Activated CD4-positive, alpha-beta T cell treated with anti-CD3 and anti-CD28 coated beads, Interleukin-2, amount 50 U/mL, for 1 hour (primary cell): Measurements from ENCODE around the gene TSPAN13.

ENCODE experiments used
- DNase-seq: peaks from one replicate; pipeline ENCODE4 v3.0.0-alpha.2; 2020

TSPAN13 gene

DNA sequence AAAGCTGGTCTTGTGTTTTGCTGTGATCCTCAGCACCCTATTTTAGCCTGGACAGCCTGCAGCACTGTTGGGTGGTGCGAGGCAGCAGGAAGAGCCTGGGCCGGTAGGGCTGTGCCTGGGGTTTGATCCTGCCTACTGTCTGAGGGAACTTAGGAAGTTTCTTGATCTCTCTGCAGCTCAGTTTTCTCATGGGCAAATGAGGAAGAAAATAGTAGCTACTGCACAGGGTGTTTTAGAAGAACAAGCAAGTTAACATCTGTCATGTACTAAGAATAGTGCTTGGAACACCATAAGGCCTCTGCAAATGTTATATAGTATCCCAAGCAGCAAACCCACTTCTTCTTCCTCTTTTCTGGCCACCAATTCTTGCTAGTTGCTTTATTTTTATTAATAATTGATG is 63.3 kb downstream of the TSPAN13 start:
- DNase-seq, result no peak

DNA sequence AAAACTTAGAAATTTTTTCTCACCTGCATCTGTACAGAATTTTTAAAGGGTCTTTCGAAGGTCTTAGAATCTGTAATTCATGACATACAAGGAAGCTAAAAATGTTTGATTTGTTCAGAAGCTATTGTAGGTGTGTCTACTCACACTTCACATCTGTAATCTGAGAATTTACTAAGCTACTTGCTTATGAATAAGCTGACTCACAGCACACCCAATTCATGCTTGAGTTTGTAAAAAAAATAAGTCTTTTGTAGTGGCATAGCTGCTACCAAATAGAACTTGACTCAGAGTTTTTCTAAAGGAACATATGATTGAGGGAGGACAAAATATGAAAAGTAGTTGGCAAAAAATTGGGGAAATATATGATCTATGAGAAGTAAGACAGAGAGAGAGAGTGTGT is 64.0 kb downstream of the TSPAN13 start:
- no peak for DNase-seq

DNA sequence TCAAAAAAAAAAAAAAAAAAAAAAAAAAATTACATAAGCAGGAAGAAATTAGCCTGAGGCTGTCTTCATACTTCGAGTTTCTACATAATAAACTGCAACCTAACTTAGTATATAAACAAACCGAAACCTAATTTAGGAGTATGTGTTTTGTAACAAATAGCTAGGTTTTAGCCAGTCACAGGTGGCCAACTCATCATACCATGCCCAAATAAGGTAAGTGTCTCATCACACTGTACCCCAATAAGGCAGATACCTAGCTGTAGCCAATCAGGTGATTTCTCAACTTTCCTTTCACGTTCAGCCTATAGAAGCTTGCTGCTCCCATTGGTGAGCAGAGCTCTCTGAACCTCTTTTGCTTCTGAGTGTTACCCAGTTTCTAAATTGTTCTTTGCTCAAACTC is 65.2 kb downstream of the TSPAN13 start:
- DNase-seq, result no peak

DNA sequence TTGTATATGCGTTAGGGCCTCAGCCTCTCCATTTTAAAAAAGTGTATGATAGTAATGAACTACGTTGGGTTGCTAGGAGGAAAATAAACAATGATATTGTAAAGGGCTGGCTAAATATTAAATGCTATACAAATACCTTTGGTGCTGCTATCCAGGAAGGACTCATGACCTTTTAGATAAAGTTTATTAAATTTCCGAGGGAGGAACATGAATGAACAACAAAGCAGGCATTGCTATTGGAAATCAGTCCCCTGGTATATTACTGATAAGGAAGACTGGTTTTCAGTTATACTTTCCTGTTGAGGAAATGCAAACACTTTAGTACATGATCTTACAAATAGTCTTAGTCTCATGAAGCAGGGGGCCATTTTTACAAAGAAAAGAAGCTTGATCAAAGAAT is 68.5 kb downstream of the TSPAN13 start:
- DNase-seq, result no peak

DNA sequence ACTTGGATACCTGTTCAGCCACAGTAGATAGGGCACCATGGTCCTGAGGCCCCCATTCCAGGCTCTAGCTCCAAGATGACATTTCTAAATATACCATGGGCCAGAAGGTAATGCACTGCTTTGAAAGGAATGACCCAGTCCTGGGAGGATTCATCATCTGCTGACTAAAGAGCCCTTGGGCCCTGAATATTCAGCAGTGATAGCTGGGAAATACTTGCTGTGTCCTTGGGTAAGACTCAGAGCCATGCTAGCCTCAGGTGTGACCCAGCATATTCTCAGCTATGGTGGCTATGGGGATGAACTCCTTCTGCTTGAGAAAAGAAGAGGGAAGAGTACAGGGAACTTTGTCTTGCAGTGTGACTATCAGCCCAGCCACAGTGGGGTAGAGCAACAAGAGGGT is 72.5 kb downstream of the TSPAN13 start:
- no peak for DNase-seq

DNA sequence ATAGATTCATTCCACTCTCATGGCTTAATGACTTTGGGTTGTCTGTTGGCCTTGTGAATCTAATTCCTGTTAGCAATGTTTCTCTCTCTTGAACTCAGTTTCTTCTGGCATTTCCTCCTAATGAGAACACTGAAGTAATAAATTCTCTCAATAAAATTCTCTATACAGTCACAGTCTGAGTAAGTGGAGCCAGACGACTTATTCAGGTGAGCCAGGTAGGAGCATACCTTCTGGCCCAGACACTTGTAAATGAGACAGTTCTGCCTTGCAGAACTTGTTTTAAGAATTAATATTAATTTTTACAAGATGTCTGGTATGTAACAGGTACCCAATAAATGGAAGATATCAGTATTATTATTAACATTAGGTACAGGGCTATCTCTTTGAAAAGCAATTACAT is 79.8 kb downstream of the TSPAN13 start:
- no peak for DNase-seq
